Endometrial microvascular endothelial cells (primary cell): Measurements from ENCODE around the gene KIF16B. TPM values are rescaled to one million over a fixed set of nuclear protein-coding genes. Genes with fewer than 3 reads are reported as not detected.

Source experiments
- total RNA-seq: library from RNA; depleted of rRNA; stranded (reverse); fragments of >200 nt; gene quantifications from one replicate; pipeline ENCODE4 v1.2.3, GENCODE V29; 2015; ENCODE audit errors: inconsistent ontology term

KIF16B gene
- total RNA-seq, 1 donor from 2014 or later, result 12.1 TPM

Other genes with a start within 250 kb of the KIF16B start
- 73.4 TPM for gene SNRPB2, start 156.6 kb upstream of the KIF16B start, total RNA-seq
- gene OTOR, start 174.9 kb upstream of the KIF16B start, total RNA-seq, result not detected